IPS DF 19.7 (cell line): ENCODE results near the gene NTNG2.

Experiments used
- DNase-seq: peaks from one replicate; pipeline ENCODE4 v3.0.0-alpha.2; 2013; ENCODE audit warnings: low read depth, low spot score

The NTNG2 gene

GRCh38 chr9:132146575-132146974 is 15.3 kb upstream of the NTNG2 start:
- no peak for DNase-seq

GRCh38 chr9:132147331-132147730 is 14.5 kb upstream of the NTNG2 start:
- no peak for DNase-seq

GRCh38 chr9:132147839-132148238 is 14.0 kb upstream of the NTNG2 start:
- DNase-seq = no peak

- DNase-seq = no peak
Measured at GRCh38 chr9:132150256-132150655, 11.6 kb upstream of the NTNG2 start.

- DNase-seq = no peak
Measured at GRCh38 chr9:132151118-132151517, 10.7 kb upstream of the NTNG2 start.

GRCh38 chr9:132152231-132152630 is 9.6 kb upstream of the NTNG2 start:
- no peak for DNase-seq

- no peak for DNase-seq
Measured at GRCh38 chr9:132154863-132155567, 6.8 kb upstream of the NTNG2 start.

- DNase-seq = no peak
Measured at GRCh38 chr9:132155568-132155895, 6.3 kb upstream of the NTNG2 start.

GRCh38 chr9:132156262-132156661 is 5.6 kb upstream of the NTNG2 start:
- DNase-seq = no peak

- no peak for DNase-seq
Measured at GRCh38 chr9:132157347-132158116, 4.3 kb upstream of the NTNG2 start.

GRCh38 chr9:132160802-132161742 is 786 bp upstream of the NTNG2 start:
- no peak for DNase-seq

- no peak for DNase-seq
Measured at GRCh38 chr9:132162764-132163456, 1.1 kb downstream of the NTNG2 start.

- DNase-seq = no peak
Measured at GRCh38 chr9:132163457-132163875, 1.6 kb downstream of the NTNG2 start.

- DNase-seq = no peak
Measured at GRCh38 chr9:132163876-132164603, 2.2 kb downstream of the NTNG2 start.

GRCh38 chr9:132164604-132165362 is 2.9 kb downstream of the NTNG2 start:
- no peak for DNase-seq

GRCh38 chr9:132166599-132166998 is 4.7 kb downstream of the NTNG2 start:
- DNase-seq = no peak

- DNase-seq = no peak
Measured at GRCh38 chr9:132167192-132167591, 5.3 kb downstream of the NTNG2 start.

GRCh38 chr9:132168347-132168746 is 6.5 kb downstream of the NTNG2 start:
- DNase-seq = no peak

- DNase-seq = no peak
Measured at GRCh38 chr9:132168851-132169250, 7.0 kb downstream of the NTNG2 start.
